ENCODE results near the gene ROR2.

GRCh38 chr9:91948597-91949391, 1.2 kb downstream of the ROR2 start:
- TF ChIP-seq CTCF (IDR thresholded peaks at IDR 0.05) (peak; percentile 16 to 72 (median 29)), POLR2AphosphoS5 (IDR thresholded peaks at IDR 0.05) (peak; percentile 53 to 76), EP300 (IDR thresholded peaks at IDR 0.05) (no peak)
